Body of pancreas (tissue), 4 donors: Measurements from ENCODE around the gene TNRC6C. TPM values are rescaled to one million over a fixed set of nuclear protein-coding genes. Genes with fewer than 3 reads are reported as not detected.
A peak's percentile ranks its signal among the peaks of the same experiment; 100 is the strongest.

ENCODE experiments used
- ATAC-seq: fragments of 150-250 bp; one replicate; pipeline ENCODE4 v1.9.1; 2016
- DNase-seq, 4 donors: peaks; one replicate each; pipeline ENCODE4 v3.0.0-alpha.2; 2019
- H3K27ac ChIP-seq, 4 donors: fragments of 200-600 bp; sonication (generic); 1 replicate in 3 of 4; 2 replicates in 1 of 4; pipeline versions ENCODE4 v1.5.1 to v1.6.1; 2016 to 2019; ENCODE audit warnings: mild to moderate bottlenecking in 1 of 4, mixed read lengths in 1 of 4, moderate library complexity in 1 of 4
- H3K27me3 ChIP-seq, 2 donors: fragments of 200-600 bp; sonication (generic); one replicate each; pipeline ENCODE4 v1.6.0; 2016; ENCODE audit warnings: mild to moderate bottlenecking in 1 of 2
- H3K36me3 ChIP-seq, 2 donors: fragments of 200-600 bp; sonication (generic); replicated peaks in 1 of 2; 2 replicates each; pipeline ENCODE4 v1.5.1; 2016; ENCODE audit warnings: low read depth in 2 of 2; ENCODE audit not compliant: insufficient read depth in 1 of 2
- H3K4me1 ChIP-seq: fragments of 200-600 bp; sonication (generic); one replicate; pipeline ENCODE4 v1.6.0; 2016
- H3K4me3 ChIP-seq, 2 donors: fragments of 200-600 bp; sonication (generic); 1 replicate in 1 of 2; 2 replicates in 1 of 2; pipeline ENCODE4 v1.5.1; 2016 to 2019
- H3K9me3 ChIP-seq, 3 donors: fragments of 200-600 bp; sonication (generic); 1 replicate in 2 of 3; 2 replicates in 1 of 3; pipeline ENCODE4 v1.5.1; 2016
- CTCF ChIP-seq, 7 experiments: fragments of 450-650 bp in 4 of 7; fragments of 200-600 bp in 3 of 7; sonication (generic) in 3 of 7; IDR thresholded peaks; one replicate each; pipeline ENCODE4 v1.5.1; 2016 to 2019; ENCODE audit warnings: antibody characterized with exemption in 7 of 7
- POLR2A ChIP-seq, 3 donors: fragments of 450-650 bp; IDR thresholded peaks; one replicate each; pipeline ENCODE4 v1.6.1; 2016; ENCODE audit warnings: antibody characterized with exemption in 3 of 3, mild to moderate bottlenecking in 2 of 3
- WGBS, 2 donors: methylation state at CpG; one replicate each; pipeline ENCODE4 v1.1.5; 2017; 5-methylcytosine and 5-hydroxymethylcytosine counted together
- intact Hi-C: fragments of 100-400 bp; cut with DNase I; formaldehyde crosslinking; loops from one replicate; pipeline ENCODE4 v1.15.1; 2023
- total RNA-seq, 2 donors: library from RNA; depleted of rRNA; stranded (reverse); fragments of >200 nt; gene quantifications; one replicate each; pipeline ENCODE4 v1.1.0, GENCODE V29; 2016

The TNRC6C gene
- total RNA-seq, 2 donors from 2014 or later = 4.9 to 13.5 TPM

GRCh38 chr17:78125976-78126894 is 167.7 kb downstream of the TNRC6C start:
- WGBS, 2 donors = 69 to 70% methylated on average over 5 to 23 of the region's 25 CpGs
- ATAC-seq (no peak), DNase-seq (peak in 1 of 4 donors; percentile 16)
- Histone ChIP-seq H3K4me3 (no peak overlapping the region), H3K4me1 (peaks cover 35% of the 10 kb centered on the region), H3K27me3 (no peaks in the 10 kb centered on the region), H3K27ac (peak overlapping the region; percentile 69 to 91 (median 83)), H3K36me3 (peaks cover 0 to 5% of the 10 kb centered on the region in 2 donors), H3K9me3 (no peaks in the 10 kb centered on the region)
- TF ChIP-seq CTCF (IDR thresholded peaks at IDR 0.05) (no peak), POLR2A (IDR thresholded peaks at IDR 0.05) (no peak)
- intact Hi-C loops = no loop called here

DNA sequence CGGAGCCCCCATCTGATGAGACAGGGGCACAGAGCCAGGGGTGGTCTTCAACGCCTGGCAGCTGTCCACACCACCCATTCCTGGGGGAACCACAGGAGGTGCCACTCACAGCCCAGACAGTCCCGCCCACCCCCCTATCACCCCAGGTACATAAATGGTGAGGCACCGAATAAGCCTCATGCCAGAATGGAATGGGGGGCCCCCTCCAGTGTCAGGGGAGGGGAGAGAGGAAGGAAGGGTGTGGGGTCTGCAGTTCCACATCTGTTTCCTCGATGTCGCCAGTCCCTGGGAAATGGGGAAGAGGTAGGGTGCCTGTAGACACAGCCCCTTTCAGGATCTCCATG is 168.4 kb downstream of the TNRC6C start:
- Histone ChIP-seq H3K4me3 (no peak overlapping the region), H3K27ac (peak overlapping the region; percentile 69 to 91 (median 83)), H3K27me3 (no peaks in the 10 kb centered on the region), H3K36me3 (peaks cover 0 to 5% of the 10 kb centered on the region in 2 donors), H3K9me3 (no peaks in the 10 kb centered on the region), H3K4me1 (peaks cover 41% of the 10 kb centered on the region)
- WGBS, 2 donors = 62 to 72% methylated on average over 3 to 6 of the region's 6 CpGs
- intact Hi-C loops = no loop called here
- TF ChIP-seq POLR2A (IDR thresholded peaks at IDR 0.05) (no peak), CTCF (IDR thresholded peaks at IDR 0.05) (no peak)
- DNase-seq (no peak), ATAC-seq (no peak)

- 18 to 67% methylated on average over 1 to 24 of the region's 25 CpGs for WGBS, 2 donors
- Histone ChIP-seq H3K36me3 (peaks cover 0 to 4% of the 10 kb centered on the region in 2 donors), H3K27me3 (no peaks in the 10 kb centered on the region), H3K4me1 (peaks cover 44% of the 10 kb centered on the region), H3K27ac (peak overlapping the region; percentile 69 to 91 (median 83)), H3K4me3 (peak overlapping the region; percentile 35 to 62), H3K9me3 (no peaks in the 10 kb centered on the region)
- no peak for TF ChIP-seq CTCF (IDR thresholded peaks at IDR 0.05)
- TF ChIP-seq POLR2A (IDR thresholded peaks at IDR 0.05) = peak; percentile 34 to 85 (median 77)
- DNase-seq (peak; percentile 64 to 82 (median 72)), ATAC-seq (peak; percentile 57)
- intact Hi-C loops = no loop called here
Observed at GRCh38 chr17:78127239-78127887, 168.9 kb downstream of the TNRC6C start.

DNA sequence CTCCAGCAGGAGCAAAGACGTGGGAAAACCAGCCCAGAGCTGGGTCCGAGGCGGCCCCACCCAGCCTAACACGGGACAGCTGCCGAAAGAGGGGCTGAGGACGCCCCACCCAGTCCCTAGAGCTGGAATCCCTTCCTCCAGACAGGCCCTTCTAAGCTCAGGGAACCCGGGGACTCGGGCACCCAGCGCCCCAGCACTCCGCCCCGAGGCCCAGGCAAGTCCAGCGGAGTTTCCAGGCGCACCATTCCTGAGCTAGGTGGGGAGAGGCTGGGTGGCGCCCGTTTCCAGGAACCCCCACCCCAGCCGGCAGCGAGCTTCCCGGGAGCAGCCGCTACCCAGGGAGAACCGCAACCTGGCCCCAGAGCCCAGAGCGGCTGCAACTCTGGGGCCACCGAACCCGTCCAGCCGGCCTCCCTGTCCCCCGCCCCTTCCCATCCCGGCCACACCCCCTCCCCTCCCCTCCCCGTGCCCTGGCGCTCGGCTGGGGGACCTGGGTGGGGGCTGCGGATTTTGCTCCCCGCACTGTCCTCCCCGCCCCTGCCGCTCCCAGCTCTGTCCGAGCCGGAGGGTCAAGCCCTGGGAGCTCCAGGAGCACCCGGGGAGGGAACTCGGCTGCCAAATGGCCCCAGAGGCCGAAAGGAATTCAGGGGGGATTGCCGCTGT is 169.5 kb downstream of the TNRC6C start:
- WGBS, 2 donors = 1% methylated on average over 30 of the region's 39 CpGs; no CpG with 5 or more reads in 1 of the 2 donors
- peak; percentile 35 to 58 (median 48) for DNase-seq
- Histone ChIP-seq H3K27me3 (no peaks in the 10 kb centered on the region), H3K9me3 (no peaks in the 10 kb centered on the region), H3K36me3 (peaks cover 0 to 2% of the 10 kb centered on the region in 2 donors), H3K4me3 (peak overlapping the region; percentile 35 to 62), H3K4me1 (peaks cover 44% of the 10 kb centered on the region), H3K27ac (peak overlapping the region; percentile 69 to 91 (median 83))
- TF ChIP-seq POLR2A (IDR thresholded peaks at IDR 0.05) (no peak), CTCF (IDR thresholded peaks at IDR 0.05) (no peak)
- intact Hi-C loops = no loop called here
- ATAC-seq = peak; percentile 37
